ENCODE measurements around the gene WDR64.
A peak's percentile ranks its signal among the peaks of the same experiment; 100 is the strongest.

WDR64 gene

DNA sequence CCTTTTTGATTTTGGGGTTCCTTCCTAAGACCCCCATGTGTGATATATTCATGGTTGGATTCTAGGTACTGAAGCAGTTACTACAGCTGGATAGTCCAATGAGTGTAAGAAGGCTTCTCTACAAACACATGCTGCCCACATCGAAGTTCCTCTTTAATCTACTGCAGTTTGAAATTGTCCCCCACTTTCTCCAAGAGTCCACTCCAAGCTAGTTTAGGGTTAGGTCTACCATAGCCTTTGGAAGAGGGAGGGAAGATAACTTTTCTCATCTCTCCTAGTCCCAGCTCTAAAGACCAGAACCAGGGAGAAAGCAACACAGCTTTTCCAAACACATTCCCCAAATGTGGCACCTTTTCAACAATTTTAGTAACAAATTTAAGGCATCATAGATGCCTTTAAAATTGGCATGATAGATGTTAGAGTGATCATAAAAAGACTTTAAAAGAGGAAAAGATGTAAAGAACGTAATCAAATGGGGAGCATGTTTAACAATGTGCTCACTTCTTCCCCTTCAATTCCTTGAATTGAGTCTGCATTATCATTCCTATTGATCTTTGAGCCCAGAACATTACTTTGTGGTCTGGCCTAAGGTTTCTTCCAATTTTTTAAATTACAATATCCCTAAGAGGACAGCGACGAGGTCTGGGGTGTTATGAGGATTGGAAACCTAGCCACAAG lies 194.9 kb downstream of the WDR64 start:
- DNase-seq, result no peak

DNA sequence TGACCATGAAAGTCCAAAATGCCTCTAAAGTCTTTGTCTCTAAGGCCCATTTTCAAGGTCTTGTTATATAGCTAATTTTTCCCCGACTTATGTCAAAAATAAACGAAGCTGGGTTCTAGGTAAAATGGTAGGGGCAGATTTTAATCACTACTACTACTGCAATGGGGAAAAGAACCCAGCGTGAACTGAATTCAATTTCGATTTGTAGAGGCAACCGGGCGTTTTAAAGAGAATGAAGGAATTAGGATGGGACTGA lies 195.4 kb downstream of the WDR64 start:
- DNase-seq, result no peak

DNA sequence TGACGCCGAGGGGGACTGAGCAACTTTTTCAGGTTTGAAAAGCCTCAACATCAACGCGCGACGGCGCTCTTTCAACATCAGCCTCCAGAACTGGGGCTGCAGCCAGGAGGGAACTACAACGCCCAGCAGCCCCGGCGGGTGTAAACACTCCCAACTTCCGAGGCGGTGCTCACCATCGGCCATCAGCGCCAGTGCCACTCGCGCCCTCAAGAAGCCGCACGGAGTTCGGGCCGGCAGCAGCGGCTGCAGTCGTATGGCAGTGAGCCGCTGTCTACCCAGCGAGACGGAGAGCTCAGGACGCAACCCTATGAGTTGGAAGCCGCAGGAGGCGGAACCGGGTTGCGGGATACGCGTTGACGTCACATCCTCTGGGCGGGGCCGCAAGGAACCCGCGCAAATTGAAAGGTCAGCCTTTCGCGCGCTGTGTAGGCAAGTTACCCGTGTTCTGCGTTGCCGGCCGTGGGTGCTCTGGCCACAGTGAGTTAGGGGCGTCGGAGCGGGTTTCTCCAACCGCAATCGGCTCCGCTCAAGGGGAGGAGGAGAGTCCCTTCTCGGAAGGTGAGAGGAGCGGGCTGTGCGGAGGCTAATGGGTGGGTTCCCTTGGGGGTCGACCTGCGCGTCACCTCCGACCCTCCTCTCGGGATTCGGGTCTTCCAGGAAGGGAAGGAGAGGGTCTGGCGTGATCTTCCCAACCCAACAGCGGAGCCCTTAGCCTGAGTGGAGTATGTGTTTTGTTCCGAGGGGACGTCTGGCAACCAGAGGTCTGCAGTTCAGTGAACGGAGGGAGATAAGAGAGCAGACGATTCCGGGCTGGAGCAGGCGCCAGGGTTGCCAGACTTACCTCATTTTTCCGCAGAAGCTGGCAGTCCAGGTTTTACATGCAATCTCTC lies 196.0 kb downstream of the WDR64 start, which contains the start of gene EXO1:
Gene EXO1 (plus strand): TSS at position 409 of the 890 bp plus-strand sequence. CDS start 2,222 bp downstream, outside the sequence.
- DNase-seq, result peak; percentile 97

DNA sequence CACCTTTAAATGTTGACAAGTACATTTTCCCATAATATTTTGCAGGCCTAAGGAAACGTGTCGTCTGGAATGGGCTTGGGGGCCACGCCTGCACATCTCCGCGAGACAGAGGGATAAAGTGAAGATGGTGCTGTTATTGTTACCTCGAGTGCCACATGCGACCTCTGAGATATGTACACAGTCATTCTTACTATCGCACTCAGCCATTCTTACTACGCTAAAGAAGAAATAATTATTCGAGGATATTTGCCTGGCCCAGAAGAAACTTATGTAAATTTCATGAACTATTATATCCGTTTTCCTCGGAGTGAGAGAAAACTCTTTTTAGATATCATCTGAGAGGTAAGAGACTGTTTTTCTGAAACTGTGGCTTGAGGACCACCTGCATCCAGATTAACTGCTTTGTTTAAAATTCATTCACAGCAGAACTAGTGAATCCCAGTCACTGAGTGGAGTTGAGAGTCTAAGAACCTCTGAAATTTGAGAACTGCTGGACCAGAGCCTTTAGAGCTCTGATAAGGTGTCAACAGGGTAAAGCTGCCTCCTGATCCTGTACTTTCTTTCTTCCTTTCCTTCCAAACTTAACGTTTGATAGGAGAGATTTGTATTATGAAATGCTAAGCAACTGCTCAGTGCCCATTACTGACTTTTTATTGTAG lies 196.7 kb downstream of the WDR64 start:
- DNase-seq, result no peak

DNA sequence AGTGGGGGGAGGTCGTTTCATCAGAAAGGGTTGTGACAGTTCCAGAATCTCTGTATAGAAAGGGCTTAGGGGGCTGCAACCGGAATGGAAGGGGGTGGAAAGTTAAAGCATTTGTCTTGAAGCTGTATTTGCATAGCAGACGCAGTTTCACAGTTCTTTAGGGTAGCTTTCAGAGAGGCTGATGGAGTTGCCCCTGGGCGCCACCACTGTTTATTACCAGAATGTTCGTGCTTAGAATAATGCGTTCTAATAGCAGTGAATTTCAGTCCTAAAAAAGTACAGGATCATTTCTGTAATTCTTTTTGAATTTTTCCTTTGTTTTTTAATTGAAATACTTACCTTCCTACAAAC lies 197.2 kb downstream of the WDR64 start:
- DNase-seq, result no peak
